GM18505 (cell line): ENCODE results near the gene GSTO1.

Experiments
- ATAC-seq: cut with Tn5 transposase; IDR thresholded peaks from one replicate; pipeline ENCODE4 v1.9.1; 2021; ENCODE audit not compliant: unreplicated experiment
- POLR2A ChIP-seq: IDR thresholded peaks from 4 replicates; pipeline ENCODE4 v1.6.1; 2011; ENCODE audit warnings: borderline replicate concordance; ENCODE audit not compliant: insufficient read depth, insufficient read length; ENCODE audit errors: extremely low read depth

The GSTO1 gene

GRCh38 chr10:104259999-104260774 lies 5.5 kb downstream of the GSTO1 start:
- ATAC-seq: no peak
- TF ChIP-seq POLR2A: no peak

- ATAC-seq: no peak
- TF ChIP-seq POLR2A: no peak
Measured at GRCh38 chr10:104260775-104261115, 6.1 kb downstream of the GSTO1 start.

- no peak for TF ChIP-seq POLR2A
Measured at GRCh38 chr10:104262055-104262454, 7.4 kb downstream of the GSTO1 start.

GRCh38 chr10:104264783-104265182 lies 10.1 kb downstream of the GSTO1 start:
- no peak for TF ChIP-seq POLR2A
- ATAC-seq: no peak

More at GRCh38 chr10:104262055-104262454, 7.4 kb downstream of the GSTO1 start:
- no peak for ATAC-seq

GRCh38 chr10:104267721-104268404 lies 13.2 kb downstream of the GSTO1 start:
- ATAC-seq: no peak
- no peak for TF ChIP-seq POLR2A

GRCh38 chr10:104268405-104268712 lies 13.7 kb downstream of the GSTO1 start:
- no peak for ATAC-seq
- no peak for TF ChIP-seq POLR2A

- peak; percentile 98 for ATAC-seq
- TF ChIP-seq POLR2A: peak; percentile 94
Measured at GRCh38 chr10:104268713-104269645, 14.3 kb downstream of the GSTO1 start, which contains the start of gene GSTO2. GSTO2 (plus strand) TSS chr10:104269184; CDS start chr10:104274916, 5,732 bp downstream.

GRCh38 chr10:104273286-104273685 lies 18.6 kb downstream of the GSTO1 start:
- no peak for ATAC-seq
- TF ChIP-seq POLR2A: no peak

GRCh38 chr10:104273899-104274575 lies 19.3 kb downstream of the GSTO1 start:
- TF ChIP-seq POLR2A: no peak
- ATAC-seq: no peak

- peak; percentile 84 for ATAC-seq
- no peak for TF ChIP-seq POLR2A
Measured at GRCh38 chr10:104274762-104275721, 20.4 kb downstream of the GSTO1 start.

GRCh38 chr10:104276192-104276591 lies 21.5 kb downstream of the GSTO1 start:
- no peak for TF ChIP-seq POLR2A
- ATAC-seq: no peak

- TF ChIP-seq POLR2A: no peak
Measured at GRCh38 chr10:104277785-104278184, 23.1 kb downstream of the GSTO1 start.

GRCh38 chr10:104279550-104280259 lies 25.0 kb downstream of the GSTO1 start:
- no peak for ATAC-seq
- TF ChIP-seq POLR2A: no peak

More at GRCh38 chr10:104277785-104278184, 23.1 kb downstream of the GSTO1 start:
- no peak for ATAC-seq
